HL-60 (cell line): ENCODE results near the gene CFAP90.

Source experiments
- GABPA ChIP-seq: IDR thresholded peaks from 2 replicates; pipeline ENCODE4 v1.6.1; 2012; ENCODE audit warnings: low read depth
- POLR2AphosphoS5 ChIP-seq: IDR thresholded peaks from 2 replicates; pipeline ENCODE4 v1.6.1; 2012; ENCODE audit warnings: low read depth
- REST ChIP-seq: IDR thresholded peaks from 2 replicates; pipeline ENCODE4 v1.6.1; 2012; ENCODE audit warnings: low read depth; ENCODE audit not compliant: insufficient replicate concordance
- SPI1 ChIP-seq: IDR thresholded peaks from 2 replicates; pipeline ENCODE4 v1.6.1; 2012; ENCODE audit warnings: low read depth, mild to moderate bottlenecking, borderline replicate concordance
- TF ChIP-seq, protein P1 (sequence below): IDR thresholded peaks from one replicate; pipeline ENCODE4 v1.5.1; 2011; ENCODE audit warnings: low read length, control low read depth, inconsistent platforms; ENCODE audit not compliant: insufficient read depth

DNA sequence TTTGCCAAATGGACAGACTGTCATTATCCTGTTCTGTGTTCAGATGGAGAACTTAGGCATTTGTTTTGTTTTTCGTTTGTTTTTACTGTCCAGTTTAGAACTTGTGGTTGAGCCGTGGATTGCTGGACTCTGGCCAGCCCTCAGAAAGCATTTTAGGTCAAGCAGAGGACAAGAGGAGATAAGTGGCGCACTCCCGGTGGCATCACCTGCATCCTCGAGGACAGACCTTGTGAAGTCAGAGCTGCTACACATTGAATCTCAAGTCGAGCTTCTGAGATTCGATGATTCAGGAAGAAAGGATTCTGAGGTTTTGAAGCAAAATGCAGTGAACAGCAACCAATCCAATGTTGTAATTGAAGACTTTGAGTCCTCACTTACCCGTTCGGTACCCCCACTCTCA, 26.9 kb upstream of the CFAP90 start:
- TF ChIP-seq, protein P1, sequence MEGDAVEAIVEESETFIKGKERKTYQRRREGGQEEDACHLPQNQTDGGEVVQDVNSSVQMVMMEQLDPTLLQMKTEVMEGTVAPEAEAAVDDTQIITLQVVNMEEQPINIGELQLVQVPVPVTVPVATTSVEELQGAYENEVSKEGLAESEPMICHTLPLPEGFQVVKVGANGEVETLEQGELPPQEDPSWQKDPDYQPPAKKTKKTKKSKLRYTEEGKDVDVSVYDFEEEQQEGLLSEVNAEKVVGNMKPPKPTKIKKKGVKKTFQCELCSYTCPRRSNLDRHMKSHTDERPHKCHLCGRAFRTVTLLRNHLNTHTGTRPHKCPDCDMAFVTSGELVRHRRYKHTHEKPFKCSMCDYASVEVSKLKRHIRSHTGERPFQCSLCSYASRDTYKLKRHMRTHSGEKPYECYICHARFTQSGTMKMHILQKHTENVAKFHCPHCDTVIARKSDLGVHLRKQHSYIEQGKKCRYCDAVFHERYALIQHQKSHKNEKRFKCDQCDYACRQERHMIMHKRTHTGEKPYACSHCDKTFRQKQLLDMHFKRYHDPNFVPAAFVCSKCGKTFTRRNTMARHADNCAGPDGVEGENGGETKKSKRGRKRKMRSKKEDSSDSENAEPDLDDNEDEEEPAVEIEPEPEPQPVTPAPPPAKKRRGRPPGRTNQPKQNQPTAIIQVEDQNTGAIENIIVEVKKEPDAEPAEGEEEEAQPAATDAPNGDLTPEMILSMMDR: no peak
- TF ChIP-seq POLR2AphosphoS5: no peak
- TF ChIP-seq GABPA: no peak
- TF ChIP-seq REST: no peak
- TF ChIP-seq SPI1: no peak
